ENCODE results near the gene DACH1.

GRCh38 chr13:71412231-71412630 lies 454.8 kb downstream of the DACH1 start:
- no peak for TF ChIP-seq CTCF (IDR thresholded peaks at IDR 0.05)
- TF ChIP-seq POLR2A (IDR thresholded peaks at IDR 0.05): no peak

Data from suprapubic skin (tissue), 3 donors.